Activated naive CD4-positive, alpha-beta T cell treated with anti-CD3 and anti-CD28 coated beads for 36 hours (primary cell): ENCODE data around the gene IL10RB. TPM values are rescaled to one million over a fixed set of nuclear protein-coding genes. Genes with fewer than 3 reads are reported as not detected.
A peak's percentile ranks its signal among the peaks of the same experiment; 100 is the strongest.
"Not testable (repeated sequence)": the region's sequence is repeated elsewhere in the genome, so short reads cannot be mapped to it uniquely, and the experiment has no call there.

Source experiments
- CTCF ChIA-PET: fragments of 350-600 bp; sonication (Branson Sonifier 250); formaldehyde crosslinking; loops from one replicate; lab custom pipeline; 2021; ENCODE audit warnings: antibody characterized with exemption; lab: Charles Lee
- DNase-seq: peaks from one replicate; pipeline ENCODE4 v3.0.0-alpha.2; 2020
- H3K27ac Mint-ChIP-seq: one replicate; pipeline ENCODE4 v1.8.0; 2021; ENCODE audit warnings: mild to moderate bottlenecking, mixed read lengths
- H3K27me3 Mint-ChIP-seq: one replicate; pipeline ENCODE4 v1.8.0; 2021; ENCODE audit warnings: low read depth, mixed read lengths
- H3K36me3 Mint-ChIP-seq: one replicate; pipeline ENCODE4 v1.8.0; 2021; ENCODE audit warnings: low read depth, mixed read lengths
- H3K4me1 Mint-ChIP-seq: one replicate; pipeline ENCODE4 v1.8.0; 2021; ENCODE audit warnings: low read depth, mixed read lengths
- H3K4me3 Mint-ChIP-seq: one replicate; pipeline ENCODE4 v1.8.0; 2021; ENCODE audit warnings: mild to moderate bottlenecking, moderate library complexity, mixed read lengths
- H3K9me3 Mint-ChIP-seq: one replicate; pipeline ENCODE4 v1.8.0; 2021; ENCODE audit warnings: mixed read lengths
- intact Hi-C: fragments of 100-400 bp; cut with micrococcal nuclease; formaldehyde crosslinking; loops from one replicate; pipeline ENCODE4 v1.15.1; 2023
- total RNA-seq, 2 experiments: library from RNA; stranded (reverse); gene quantifications; one replicate each; pipeline ENCODE4 v1.2.3, GENCODE V29; 2021

IL10RB gene
- total RNA-seq, 2 experiments from 2014 or later, result 23.9 TPM

GRCh38 chr21:33308586-33309490 lies 42.7 kb downstream of the IL10RB start:
- DNase-seq, result peak; percentile 46
- no peak overlapping the region for H3K4me3 Mint-ChIP-seq
- no peak overlapping the region for H3K27ac Mint-ChIP-seq
- H3K9me3 Mint-ChIP-seq, result peaks cover 2% of the 10 kb centered on the region
- CTCF ChIA-PET, result interaction anchor here (0.8 to 1.5 kb wide), 3 partner anchors 15 to 111 kb away, joined by 3 to 6 read pairs (median 3); no protein-coding TSS in a partner anchor
- no peaks in the 10 kb centered on the region for H3K36me3 Mint-ChIP-seq
- H3K4me1 Mint-ChIP-seq, result peaks cover 18% of the 10 kb centered on the region
- no peaks in the 10 kb centered on the region for H3K27me3 Mint-ChIP-seq
- intact Hi-C loops, result no loop called here

GRCh38 chr21:33309778-33310177 lies 43.6 kb downstream of the IL10RB start:
- Mint-ChIP-seq H3K4me1 (peaks cover 11% of the 10 kb centered on the region), H3K27ac (no peak overlapping the region), H3K36me3 (no peaks in the 10 kb centered on the region), H3K4me3 (no peak overlapping the region), H3K27me3 (no peaks in the 10 kb centered on the region), H3K9me3 (peaks cover 3% of the 10 kb centered on the region)
- CTCF ChIA-PET, result no interaction called here
- DNase-seq, result no peak
- intact Hi-C loops, result no loop called here

GRCh38 chr21:33312121-33312520 lies 46.0 kb downstream of the IL10RB start:
- H3K9me3 Mint-ChIP-seq, result peaks cover 3% of the 10 kb centered on the region
- CTCF ChIA-PET, result interaction anchor here (2.7 kb wide), 1 partner anchor 49 kb away, joined by 9 read pairs; no protein-coding TSS in a partner anchor
- intact Hi-C loops, result no loop called here
- H3K4me3 Mint-ChIP-seq, result no peak overlapping the region
- DNase-seq, result no peak
- H3K27me3 Mint-ChIP-seq, result no peaks in the 10 kb centered on the region
- H3K4me1 Mint-ChIP-seq, result peaks cover 9% of the 10 kb centered on the region
- no peaks in the 10 kb centered on the region for H3K36me3 Mint-ChIP-seq
- no peak overlapping the region for H3K27ac Mint-ChIP-seq

GRCh38 chr21:33313183-33313582 lies 47.0 kb downstream of the IL10RB start:
- Mint-ChIP-seq H3K4me1 (peaks cover 9% of the 10 kb centered on the region), H3K9me3 (peaks cover 3% of the 10 kb centered on the region), H3K27me3 (no peaks in the 10 kb centered on the region), H3K36me3 (no peaks in the 10 kb centered on the region), H3K4me3 (no peak overlapping the region), H3K27ac (no peak overlapping the region)
- CTCF ChIA-PET, result interaction anchor here (0.6 to 2.7 kb wide), 6 partner anchors 40 to 211 kb away, joined by 3 to 9 read pairs (median 3); no protein-coding TSS in a partner anchor
- DNase-seq, result no peak
- intact Hi-C loops, result no loop called here

- no peak overlapping the region for H3K27ac Mint-ChIP-seq
- peaks cover 3% of the 10 kb centered on the region for H3K9me3 Mint-ChIP-seq
- no peaks in the 10 kb centered on the region for H3K36me3 Mint-ChIP-seq
- H3K4me3 Mint-ChIP-seq, result no peak overlapping the region
- no peaks in the 10 kb centered on the region for H3K27me3 Mint-ChIP-seq
- no peak for DNase-seq
- intact Hi-C loops, result no loop called here
- H3K4me1 Mint-ChIP-seq, result peaks cover 6% of the 10 kb centered on the region
- CTCF ChIA-PET, result interaction anchor here (0.6 to 2.7 kb wide), 7 partner anchors 40 to 212 kb away, joined by 3 to 9 read pairs (median 3); no protein-coding TSS in a partner anchor
These were observed 47.4 kb downstream of the IL10RB start for GRCh38 chr21:33313611-33314010.

- no peaks in the 10 kb centered on the region for H3K27me3 Mint-ChIP-seq
- H3K4me1 Mint-ChIP-seq, result peaks cover 1% of the 10 kb centered on the region
- peaks cover 3% of the 10 kb centered on the region for H3K9me3 Mint-ChIP-seq
- H3K4me3 Mint-ChIP-seq, result no peak overlapping the region
- no peaks in the 10 kb centered on the region for H3K36me3 Mint-ChIP-seq
- intact Hi-C loops, result no loop called here
- no peak overlapping the region for H3K27ac Mint-ChIP-seq
- CTCF ChIA-PET, result interaction anchor here (0.6 to 2.7 kb wide), 7 partner anchors 41 to 348 kb away, joined by 3 to 9 read pairs (median 3); no protein-coding TSS in a partner anchor
- DNase-seq, result no peak
These were observed 47.9 kb downstream of the IL10RB start for GRCh38 chr21:33314111-33314510.

DNA sequence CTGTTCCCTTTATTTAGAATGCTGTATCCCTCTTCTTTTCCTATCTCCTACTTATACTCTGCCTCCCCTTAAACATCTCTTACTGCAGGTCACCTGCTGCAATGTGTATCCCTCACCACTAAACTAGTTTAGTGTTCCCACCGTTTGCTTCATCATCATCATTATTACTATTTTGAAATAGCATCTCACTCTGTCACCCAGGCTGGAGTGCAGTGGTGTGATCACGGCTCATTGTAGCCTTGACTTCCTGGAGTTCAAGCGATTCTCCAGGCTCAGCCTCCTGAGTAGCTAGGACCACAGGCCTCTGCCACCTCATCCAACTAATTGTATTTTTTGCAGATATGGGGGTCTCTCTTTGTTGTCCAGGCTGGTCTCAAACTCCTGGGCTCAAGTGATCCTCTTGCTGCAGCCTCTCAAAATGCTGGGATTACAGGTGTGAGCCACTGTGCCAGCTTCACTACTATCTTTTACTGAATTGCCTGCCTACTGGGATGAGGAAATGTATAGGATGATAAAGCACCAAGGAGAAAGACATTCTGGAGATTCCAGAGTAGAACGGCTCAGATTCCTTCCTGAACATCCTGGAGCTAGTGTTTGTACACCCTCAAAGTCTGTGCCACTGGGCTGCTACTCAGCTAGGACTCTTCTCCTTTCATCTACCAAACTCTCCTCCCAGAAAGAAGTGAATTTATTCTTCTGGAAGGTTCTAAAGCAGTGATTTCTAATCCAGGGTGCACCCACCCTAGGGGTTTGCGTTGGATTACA lies 50.0 kb downstream of the IL10RB start:
- no peaks in the 10 kb centered on the region for H3K36me3 Mint-ChIP-seq
- H3K27me3 Mint-ChIP-seq, result no peaks in the 10 kb centered on the region
- H3K4me3 Mint-ChIP-seq, result no peak overlapping the region
- H3K27ac Mint-ChIP-seq, result no peak overlapping the region
- CTCF ChIA-PET, result interaction anchor here (1.2 kb wide), 1 partner anchor 45 kb away, joined by 3 read pairs; no protein-coding TSS in a partner anchor
- no peaks in the 10 kb centered on the region for H3K4me1 Mint-ChIP-seq
- intact Hi-C loops, result no loop called here
- H3K9me3 Mint-ChIP-seq, result peaks cover 3% of the 10 kb centered on the region
- no peak for DNase-seq

DNA sequence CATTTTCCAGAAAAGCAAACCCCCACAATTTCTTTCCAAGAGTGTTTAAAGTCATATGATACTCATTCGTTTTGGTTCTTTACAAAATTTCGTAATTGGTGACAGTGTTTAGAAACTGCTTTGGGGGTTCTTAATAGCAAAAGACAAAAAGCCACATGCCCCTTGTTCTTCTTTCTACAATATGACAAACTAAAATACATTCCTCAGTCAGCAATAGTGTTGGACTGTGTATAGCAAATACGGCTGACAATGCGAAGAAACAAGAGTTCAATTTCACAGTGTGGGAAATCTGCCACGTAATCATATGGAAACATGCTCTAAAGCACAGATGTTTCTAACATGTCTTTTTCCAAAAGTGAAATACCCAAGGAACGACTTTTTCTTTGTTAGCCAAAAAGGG lies 51.0 kb downstream of the IL10RB start:
- CTCF ChIA-PET, result no interaction called here
- H3K27me3 Mint-ChIP-seq, result no peaks in the 10 kb centered on the region
- no peaks in the 10 kb centered on the region for H3K36me3 Mint-ChIP-seq
- no peaks in the 10 kb centered on the region for H3K4me1 Mint-ChIP-seq
- no peak overlapping the region for H3K27ac Mint-ChIP-seq
- H3K9me3 Mint-ChIP-seq, result peaks cover 3% of the 10 kb centered on the region
- no peak for DNase-seq
- no peak overlapping the region for H3K4me3 Mint-ChIP-seq
- intact Hi-C loops, result no loop called here

DNA sequence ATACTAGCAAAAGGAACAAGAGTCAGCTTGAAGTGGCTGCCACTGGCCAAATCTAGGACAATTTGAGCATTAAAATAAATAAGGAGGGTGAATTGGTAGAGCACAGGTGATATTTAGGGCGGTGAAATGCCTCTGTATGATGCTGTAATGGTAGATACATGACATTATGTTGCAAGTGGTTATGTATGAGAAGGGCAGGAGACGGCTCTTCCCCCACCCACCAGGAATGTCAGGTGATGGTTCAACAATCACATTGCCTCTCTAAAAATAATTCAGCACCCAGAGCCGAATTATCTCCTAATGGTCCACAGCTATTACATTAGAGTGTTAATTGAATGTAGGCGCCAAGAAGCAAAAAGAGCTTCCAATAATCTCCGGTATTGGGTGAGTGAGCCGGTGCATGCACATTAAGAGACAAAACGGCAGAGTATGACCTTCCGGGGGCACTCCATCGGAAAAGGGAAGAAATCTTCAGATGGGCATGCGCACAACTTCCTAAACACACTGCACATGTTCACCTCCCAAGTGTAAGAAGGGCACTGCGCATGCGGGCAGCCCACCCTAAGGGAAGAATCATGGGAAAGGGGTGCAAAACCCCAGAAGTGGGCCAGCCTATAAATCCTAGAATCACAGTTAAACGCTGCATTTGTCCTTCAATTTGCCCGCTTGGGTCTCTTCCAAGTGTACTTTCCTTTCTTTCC lies 51.8 kb downstream of the IL10RB start:
- no peaks in the 10 kb centered on the region for H3K27me3 Mint-ChIP-seq
- H3K4me3 Mint-ChIP-seq, result no peak overlapping the region
- no peaks in the 10 kb centered on the region for H3K4me1 Mint-ChIP-seq
- intact Hi-C loops, result no loop called here
- no peak overlapping the region for H3K27ac Mint-ChIP-seq
- CTCF ChIA-PET, result no interaction called here
- DNase-seq, result no peak
- no peaks in the 10 kb centered on the region for H3K36me3 Mint-ChIP-seq
- H3K9me3 Mint-ChIP-seq, result peaks cover 3% of the 10 kb centered on the region

GRCh38 chr21:33321005-33321404 lies 54.8 kb downstream of the IL10RB start:
- CTCF ChIA-PET, result interaction anchor here (0.6 to 1.3 kb wide), 2 partner anchors 124 to 349 kb away, joined by 3 read pairs; no protein-coding TSS in a partner anchor
- H3K27me3 Mint-ChIP-seq, H3K36me3 Mint-ChIP-seq, H3K27ac Mint-ChIP-seq, intact Hi-C loops, H3K4me3 Mint-ChIP-seq, H3K4me1 Mint-ChIP-seq, DNase-seq, H3K9me3 Mint-ChIP-seq: not testable (repeated sequence)

- H3K9me3 Mint-ChIP-seq, H3K36me3 Mint-ChIP-seq, H3K27me3 Mint-ChIP-seq, H3K27ac Mint-ChIP-seq, DNase-seq, CTCF ChIA-PET, H3K4me3 Mint-ChIP-seq: not testable (repeated sequence)
- intact Hi-C loops, result loop anchor here (1.0 to 2.0 kb wide), 12 partner anchors 24 to 595 kb away; partner anchors contain the start of genes ITSN1, PAXBP1 and SYNJ1
- H3K4me1 Mint-ChIP-seq, result peaks cover 24% of the 10 kb centered on the region
These were observed 57.4 kb downstream of the IL10RB start for GRCh38 chr21:33323610-33324009.
